ENCODE results near the gene CTSE.

The CTSE gene

GRCh38 chr1:205972491-205973168, 51.1 kb downstream of the CTSE start:
- H3K4me3 ChIP-seq (replicated peaks; ENCODE audit: insufficient read depth, low read length) = no peak overlapping the region
- no peak for DNase-seq (ENCODE audit: low read depth in 1 of 2, low spot score in 1 of 2)
- no peak overlapping the region for H3K27ac ChIP-seq (replicated peaks)
- H3K27me3 ChIP-seq (ENCODE audit: insufficient read depth, poor library complexity, severe bottlenecking) = no peaks in the 10 kb centered on the region
- no peak for TF ChIP-seq SPI1 (IDR thresholded peaks at IDR 0.05; ENCODE audit: borderline replicate concordance, low read depth)
- TF ChIP-seq CTCF (IDR thresholded peaks at IDR 0.05; ENCODE audit: insufficient read depth, low read length) = no peak

GRCh38 chr1:205972081-205972480, 51.6 kb downstream of the CTSE start:
- Histone ChIP-seq H3K27me3 (ENCODE audit: insufficient read depth, poor library complexity, severe bottlenecking) (no peaks in the 10 kb centered on the region), H3K27ac (replicated peaks) (no peak overlapping the region), H3K4me3 (replicated peaks; ENCODE audit: insufficient read depth, low read length) (no peak overlapping the region)
- TF ChIP-seq POLR2AphosphoS5 (IDR thresholded peaks at IDR 0.05; ENCODE audit: low read depth) (no peak), REST (IDR thresholded peaks at IDR 0.05; ENCODE audit: insufficient replicate concordance, low read depth) (no peak), SPI1 (IDR thresholded peaks at IDR 0.05; ENCODE audit: borderline replicate concordance, low read depth) (no peak), GABPA (IDR thresholded peaks at IDR 0.05; ENCODE audit: low read depth) (no peak), CTCF (IDR thresholded peaks at IDR 0.05; ENCODE audit: insufficient read depth, low read length) (no peak)
- DNase-seq (ENCODE audit: low read depth in 1 of 2, low spot score in 1 of 2) = no peak

- TF ChIP-seq CTCF (IDR thresholded peaks at IDR 0.05; ENCODE audit: insufficient read depth, low read length) (no peak), SPI1 (IDR thresholded peaks at IDR 0.05; ENCODE audit: borderline replicate concordance, low read depth) (no peak), POLR2AphosphoS5 (IDR thresholded peaks at IDR 0.05; ENCODE audit: low read depth) (no peak), GABPA (IDR thresholded peaks at IDR 0.05; ENCODE audit: low read depth) (no peak), REST (IDR thresholded peaks at IDR 0.05; ENCODE audit: insufficient replicate concordance, low read depth) (no peak)
- H3K27ac ChIP-seq (replicated peaks) = no peak overlapping the region
- H3K4me3 ChIP-seq (replicated peaks; ENCODE audit: insufficient read depth, low read length) = no peak overlapping the region
- no peak for DNase-seq (ENCODE audit: low read depth in 1 of 2, low spot score in 1 of 2)
- H3K27me3 ChIP-seq (ENCODE audit: insufficient read depth, poor library complexity, severe bottlenecking) = no peaks in the 10 kb centered on the region
These were observed 52.6 kb downstream of the CTSE start for GRCh38 chr1:205971082-205971481.

- no peak for DNase-seq (ENCODE audit: low read depth in 1 of 2, low spot score in 1 of 2)
- TF ChIP-seq REST (IDR thresholded peaks at IDR 0.05; ENCODE audit: insufficient replicate concordance, low read depth) (no peak), SPI1 (IDR thresholded peaks at IDR 0.05; ENCODE audit: borderline replicate concordance, low read depth) (no peak), CTCF (IDR thresholded peaks at IDR 0.05; ENCODE audit: insufficient read depth, low read length) (no peak), POLR2AphosphoS5 (IDR thresholded peaks at IDR 0.05; ENCODE audit: low read depth) (no peak), GABPA (IDR thresholded peaks at IDR 0.05; ENCODE audit: low read depth) (no peak)
- Histone ChIP-seq H3K27me3 (ENCODE audit: insufficient read depth, poor library complexity, severe bottlenecking) (no peaks in the 10 kb centered on the region), H3K4me3 (replicated peaks; ENCODE audit: insufficient read depth, low read length) (no peak overlapping the region), H3K27ac (replicated peaks) (no peak overlapping the region)
These were observed 53.2 kb downstream of the CTSE start for GRCh38 chr1:205970486-205970885.
